GM19099 (cell line): ENCODE measurements around the gene CATSPERE.

Experiments
- POLR2A ChIP-seq: IDR thresholded peaks from 3 replicates; pipeline ENCODE4 v1.6.1; 2011; ENCODE audit warnings: low read depth; ENCODE audit not compliant: insufficient read length; ENCODE audit errors: extremely low read depth

CATSPERE gene

DNA sequence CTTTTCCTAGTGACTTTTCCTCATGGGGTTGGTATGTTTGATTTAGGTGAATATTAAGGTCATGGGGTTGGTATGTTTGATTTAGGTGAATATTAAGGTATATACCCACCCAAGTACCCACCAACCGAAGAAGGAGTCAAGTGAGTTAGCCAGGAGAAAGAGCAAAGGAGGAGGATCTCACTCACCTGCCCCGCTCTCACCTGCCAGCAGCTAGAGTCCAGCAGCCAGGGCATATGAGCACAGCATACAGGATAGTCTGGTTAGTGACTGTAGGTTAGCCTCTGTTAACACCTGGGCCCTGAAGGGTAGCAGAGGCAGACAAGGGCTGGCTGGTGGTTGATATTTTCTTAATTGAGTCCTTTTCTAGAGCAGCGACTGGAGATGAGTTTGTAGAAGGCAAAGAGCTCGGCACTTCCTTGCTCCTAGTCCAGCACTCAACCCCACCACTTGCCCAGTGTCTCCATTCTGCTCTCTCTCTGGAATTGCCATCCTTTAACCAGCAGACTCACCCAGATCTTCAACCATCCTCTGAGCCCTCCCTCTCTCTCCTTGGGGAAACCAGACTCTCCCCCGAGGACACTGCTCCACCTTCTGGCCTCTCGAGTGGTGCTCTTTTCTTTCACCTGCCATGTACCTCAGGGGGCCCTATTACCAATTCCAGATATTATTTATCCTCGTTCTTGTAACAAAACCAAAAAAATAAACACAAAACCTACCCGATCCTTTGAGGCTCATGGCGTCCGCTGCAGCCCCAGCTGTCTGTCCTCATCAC is 175.6 kb downstream of the CATSPERE start:
- no peak for TF ChIP-seq POLR2A

DNA sequence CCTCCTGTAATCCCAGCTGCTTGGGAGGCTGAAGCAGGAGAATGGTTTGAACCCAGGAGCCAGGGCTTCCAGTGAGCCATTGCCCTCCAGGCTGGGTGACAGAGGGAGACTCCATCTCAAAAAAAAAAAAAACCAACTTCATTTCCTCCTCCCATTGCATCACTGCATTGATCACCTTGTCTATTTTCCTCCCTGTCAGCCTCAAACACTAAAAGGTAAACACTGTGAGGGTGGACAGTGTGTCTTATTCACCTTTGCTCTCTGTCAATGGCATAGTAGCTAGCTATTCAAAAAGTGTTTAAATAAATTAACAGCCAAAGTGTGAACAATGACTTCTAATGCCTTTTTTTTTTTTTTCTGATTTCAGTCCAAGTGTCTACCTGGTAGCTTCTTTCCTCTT is 178.5 kb downstream of the CATSPERE start:
- no peak for TF ChIP-seq POLR2A

- TF ChIP-seq POLR2A: no peak
These were observed 179.8 kb downstream of the CATSPERE start for GRCh38 chr1:244640917-244641316.

GRCh38 chr1:244642526-244642925 is 181.5 kb downstream of the CATSPERE start:
- no peak for TF ChIP-seq POLR2A

DNA sequence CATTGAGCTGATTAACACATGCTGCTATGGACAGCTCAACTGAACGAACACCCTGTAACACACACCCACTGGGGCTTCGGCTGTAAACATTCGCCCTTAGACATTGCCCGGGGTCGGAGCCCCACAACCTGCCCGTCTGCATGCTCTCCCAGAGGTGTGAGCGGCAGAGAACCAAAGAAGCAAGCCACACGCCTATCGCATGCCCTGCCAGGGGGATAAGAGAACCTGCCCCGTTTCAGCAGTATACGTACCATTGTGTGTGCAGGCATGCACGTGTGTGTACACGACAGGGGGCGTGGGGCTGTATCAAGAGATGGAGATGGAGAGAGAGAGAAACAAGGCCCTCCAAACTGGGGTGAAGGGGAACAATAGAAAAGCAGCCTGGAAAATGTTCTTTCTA is 181.9 kb downstream of the CATSPERE start:
- TF ChIP-seq POLR2A: no peak

DNA sequence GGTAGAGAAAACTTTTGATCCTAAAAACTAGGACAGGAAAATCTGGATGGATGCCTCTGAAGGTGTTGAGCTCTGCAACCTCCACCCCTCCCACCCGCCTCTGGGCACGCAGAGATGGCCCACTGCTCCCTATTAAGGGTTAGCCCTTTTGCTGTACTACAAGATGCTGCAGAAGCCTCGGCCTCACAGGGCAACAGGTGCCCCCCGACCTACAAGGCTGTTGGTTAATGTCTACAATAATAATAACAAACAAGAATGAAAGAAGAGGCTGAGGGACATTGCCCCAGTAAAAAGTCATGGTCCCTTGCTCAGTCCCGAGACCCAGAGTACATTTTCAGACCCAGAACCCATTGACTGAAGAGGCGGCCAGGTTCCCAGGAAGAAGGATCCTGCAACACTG is 184.3 kb downstream of the CATSPERE start:
- no peak for TF ChIP-seq POLR2A

DNA sequence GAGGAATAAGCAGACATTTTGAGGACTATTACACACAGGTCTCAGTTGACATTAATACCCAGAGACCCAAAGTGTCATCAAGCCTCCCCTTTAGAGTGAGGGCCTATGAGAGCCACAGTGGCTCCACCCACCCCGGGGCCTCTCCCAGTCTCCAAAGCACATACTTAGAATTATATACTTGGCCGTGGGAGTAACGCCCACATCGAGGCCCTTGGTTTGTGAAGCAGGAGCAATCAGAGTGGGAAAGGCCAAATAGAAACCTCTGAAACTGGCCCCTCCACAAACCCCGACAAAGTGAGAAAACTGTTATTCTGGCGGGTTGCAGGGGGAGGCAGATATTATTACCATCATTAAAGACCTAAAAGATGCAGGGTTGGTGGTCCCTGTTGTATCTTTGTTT is 184.8 kb downstream of the CATSPERE start:
- TF ChIP-seq POLR2A: no peak

DNA sequence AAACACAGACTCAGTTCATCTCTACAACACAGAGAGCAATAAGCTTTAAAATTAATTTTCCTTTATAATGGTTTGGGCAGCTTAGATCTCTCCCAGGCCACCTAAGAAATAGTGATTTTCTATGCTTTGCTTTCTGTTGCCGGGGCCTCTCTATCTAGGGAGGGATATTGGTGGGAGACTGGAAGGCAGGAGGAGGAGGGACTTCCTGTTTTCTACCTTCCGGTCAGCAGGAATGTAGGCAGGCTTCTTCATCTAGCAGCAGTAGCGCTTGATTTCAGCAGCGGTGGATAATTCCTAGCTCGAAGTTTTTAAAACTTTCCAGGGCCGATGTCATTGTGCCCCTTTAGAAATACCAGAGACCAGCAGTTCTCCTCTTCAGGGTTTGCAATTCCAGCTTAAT is 186.7 kb downstream of the CATSPERE start:
- TF ChIP-seq POLR2A: no peak

GRCh38 chr1:244651956-244652622 is 191.0 kb downstream of the CATSPERE start:
- no peak for TF ChIP-seq POLR2A

GRCh38 chr1:244652623-244653438 is 191.8 kb downstream of the CATSPERE start, which contains the start of gene DESI2:
TSS of gene DESI2 (plus strand) at chr1:244653126. CDS start at chr1:244653314, 188 bp downstream.
- TF ChIP-seq POLR2A: peak; percentile 98

- TF ChIP-seq POLR2A: no peak
These were observed 192.5 kb downstream of the CATSPERE start for GRCh38 chr1:244653439-244654107.

GRCh38 chr1:244654108-244655038 is 193.3 kb downstream of the CATSPERE start:
- no peak for TF ChIP-seq POLR2A

- TF ChIP-seq POLR2A: no peak
These were observed 194.1 kb downstream of the CATSPERE start for GRCh38 chr1:244655186-244655585.

DNA sequence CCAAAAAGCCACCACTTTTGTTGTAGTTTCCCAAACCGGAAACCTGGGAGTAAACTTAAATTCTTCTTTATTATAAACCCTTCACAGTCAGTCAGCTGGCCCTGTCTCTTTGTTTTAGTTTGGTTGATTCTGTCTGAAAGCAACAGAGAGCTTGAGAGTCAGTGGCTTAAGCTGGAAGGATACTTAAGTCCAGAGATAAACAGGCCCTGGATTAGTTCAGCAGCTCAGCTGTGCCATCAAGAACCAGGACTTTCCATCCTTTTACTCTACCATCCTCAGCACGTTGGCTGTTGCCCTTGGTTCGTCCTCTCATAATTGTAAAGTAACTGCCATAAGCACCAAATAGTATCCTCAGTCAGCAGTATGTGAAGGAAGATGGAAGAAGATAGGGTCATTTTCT is 196.3 kb downstream of the CATSPERE start:
- no peak for TF ChIP-seq POLR2A

- no peak for TF ChIP-seq POLR2A
These were observed 198.6 kb downstream of the CATSPERE start for GRCh38 chr1:244659694-244660093.

GRCh38 chr1:244660595-244660994 is 199.5 kb downstream of the CATSPERE start:
- no peak for TF ChIP-seq POLR2A
